Upper lobe of left lung (tissue), 6 donors: ENCODE data around the gene MPZL1. TPM values are rescaled to one million over a fixed set of nuclear protein-coding genes. Genes with fewer than 3 reads are reported as not detected.

Experiments used
- ATAC-seq, 2 donors: fragments of 200-7000 bp; cut with Tn5 transposase; one replicate each; pipeline ENCODE4 v1.9.1; 2022; ENCODE audit warnings: mild to moderate bottlenecking in 2 of 2, moderate library complexity in 2 of 2; ENCODE audit not compliant: low FRiP score in 2 of 2
- DNase-seq, 2 donors: peaks; one replicate each; pipeline ENCODE4 v3.0.0-alpha.2; 2019 to 2020
- H3K27ac ChIP-seq, 4 donors: fragments of 200-600 bp; sonication (generic); one replicate each; pipeline ENCODE4 v1.5.1; 2016 to 2019
- H3K27me3 ChIP-seq, 4 donors: fragments of 200-600 bp; sonication (generic); one replicate each; pipeline ENCODE4 v1.5.1; 2017 to 2019
- H3K36me3 ChIP-seq, 4 donors: fragments of 200-600 bp; sonication (generic); one replicate each; pipeline ENCODE4 v1.5.1; 2016 to 2019
- H3K4me1 ChIP-seq, 4 donors: fragments of 200-600 bp; sonication (generic); one replicate each; pipeline ENCODE4 v1.5.1; 2018 to 2019
- H3K4me3 ChIP-seq, 4 donors: fragments of 200-600 bp; sonication (generic); one replicate each; pipeline ENCODE4 v1.5.1; 2017 to 2019; ENCODE audit warnings: mild to moderate bottlenecking in 2 of 4, moderate library complexity in 1 of 4
- H3K9me3 ChIP-seq, 4 donors: fragments of 200-600 bp; sonication (generic); one replicate each; pipeline ENCODE4 v1.5.1; 2018 to 2019
- CTCF ChIP-seq, 6 experiments: fragments of 450-650 bp in 4 of 6; fragments of 200-600 bp in 2 of 6; sonication (generic) in 2 of 6; IDR thresholded peaks; one replicate each; pipeline ENCODE4 v1.5.1; 2016 to 2019; ENCODE audit warnings: antibody characterized with exemption in 6 of 6
- EP300 ChIP-seq, 4 donors: sonication (generic); formaldehyde crosslinking; IDR thresholded peaks; one replicate each; pipeline ENCODE4 v1.5.1; 2017; ENCODE audit warnings: antibody characterized with exemption in 4 of 4, control low read depth in 2 of 4
- POLR2A ChIP-seq, 4 donors: fragments of 450-650 bp; IDR thresholded peaks; one replicate each; pipeline ENCODE4 v1.5.1; 2016 to 2017; ENCODE audit warnings: antibody characterized with exemption in 4 of 4, mild to moderate bottlenecking in 2 of 4
- POLR2AphosphoS5 ChIP-seq, 2 donors: sonication (generic); formaldehyde crosslinking; IDR thresholded peaks; one replicate each; pipeline ENCODE4 v1.5.1; 2017; ENCODE audit warnings: antibody characterized with exemption in 2 of 2
- WGBS, 2 donors: methylation state at CpG; one replicate each; pipeline ENCODE4 v1.1.5; 2017 to 2018; 5-methylcytosine and 5-hydroxymethylcytosine counted together
- total RNA-seq, 6 donors: library from RNA; depleted of rRNA in 4 of 6; stranded (reverse); fragments of >200 nt in 4 of 6; gene quantifications; one replicate each; pipeline versions ENCODE4 v1.1.0 to v1.2.1, GENCODE V29; 2016 to 2021
- donor health status: DM: no; HTN: no; CAD: no; lungs with moderate emphysema.
- donor health status: DM: no; HTN: yes; CAD: no; lungs with severe emphysema.

The MPZL1 gene
- total RNA-seq, 6 donors from 2014 or later: 28.3 to 80.6 (median 65.4) TPM

- no peak overlapping the region for H3K4me3 ChIP-seq
- no peaks in the 10 kb centered on the region for H3K36me3 ChIP-seq
- DNase-seq (no peak), ATAC-seq (no peak)
- H3K27ac ChIP-seq: no peak overlapping the region
- WGBS, 2 donors: 88% methylated on average over 3 of the region's 3 CpGs
- no peaks in the 10 kb centered on the region for H3K27me3 ChIP-seq
- TF ChIP-seq CTCF (IDR thresholded peaks at IDR 0.05) (no peak), POLR2AphosphoS5 (IDR thresholded peaks at IDR 0.05) (no peak), POLR2A (IDR thresholded peaks at IDR 0.05) (no peak), EP300 (IDR thresholded peaks at IDR 0.05) (no peak)
- H3K4me1 ChIP-seq: peaks cover 6 to 15% (median 13%) of the 10 kb centered on the region in 4 donors
- no peaks in the 10 kb centered on the region for H3K9me3 ChIP-seq
These were observed 86.3 kb downstream of the MPZL1 start for GRCh38 chr1:167808104-167808503.

- 51 to 73% methylated on average over 3 of the region's 3 CpGs for WGBS, 2 donors
- Histone ChIP-seq H3K36me3 (no peaks in the 10 kb centered on the region), H3K27me3 (no peaks in the 10 kb centered on the region), H3K4me3 (no peak overlapping the region), H3K9me3 (no peaks in the 10 kb centered on the region), H3K27ac (no peak overlapping the region), H3K4me1 (peaks cover under 1 to 9% (median 8%) of the 10 kb centered on the region in 4 donors)
- ATAC-seq (no peak), DNase-seq (no peak)
- TF ChIP-seq EP300 (IDR thresholded peaks at IDR 0.05) (no peak), CTCF (IDR thresholded peaks at IDR 0.05) (no peak), POLR2A (IDR thresholded peaks at IDR 0.05) (no peak)
These were observed 86.9 kb downstream of the MPZL1 start for GRCh38 chr1:167808690-167809089.

- Histone ChIP-seq H3K4me1 (no peaks in the 10 kb centered on the region), H3K27ac (no peak overlapping the region), H3K36me3 (no peaks in the 10 kb centered on the region), H3K4me3 (no peak overlapping the region), H3K27me3 (no peaks in the 10 kb centered on the region), H3K9me3 (peaks cover 0 to 10% (median 0%) of the 10 kb centered on the region in 4 donors)
- DNase-seq (no peak), ATAC-seq (no peak)
- TF ChIP-seq CTCF (IDR thresholded peaks at IDR 0.05) (no peak), EP300 (IDR thresholded peaks at IDR 0.05) (no peak), POLR2A (IDR thresholded peaks at IDR 0.05) (no peak), POLR2AphosphoS5 (IDR thresholded peaks at IDR 0.05) (no peak)
These were observed 91.2 kb downstream of the MPZL1 start for GRCh38 chr1:167812972-167813371.

GRCh38 chr1:167815650-167816049 lies 93.9 kb downstream of the MPZL1 start:
- no peak overlapping the region for H3K4me3 ChIP-seq
- no peak overlapping the region for H3K27ac ChIP-seq
- H3K36me3 ChIP-seq: no peaks in the 10 kb centered on the region
- peaks cover 0 to 10% (median 0%) of the 10 kb centered on the region in 4 donors for H3K9me3 ChIP-seq
- TF ChIP-seq POLR2AphosphoS5 (IDR thresholded peaks at IDR 0.05): no peak
- TF ChIP-seq CTCF (IDR thresholded peaks at IDR 0.05): no peak
- no peak for TF ChIP-seq POLR2A (IDR thresholded peaks at IDR 0.05)
- TF ChIP-seq EP300 (IDR thresholded peaks at IDR 0.05): no peak
- ATAC-seq (no peak), DNase-seq (no peak)
- peaks cover 0 to 6% (median 3%) of the 10 kb centered on the region in 4 donors for H3K4me1 ChIP-seq
- WGBS, 2 donors: 83 to 91% methylated on average over 1 of the region's 1 CpG
- no peaks in the 10 kb centered on the region for H3K27me3 ChIP-seq
